Activated effector memory CD4-positive, alpha-beta T cell treated with anti-CD3 and anti-CD28 coated beads, Interleukin-2, amount 50 U/mL, for 16 hours (primary cell): Measurements from ENCODE around the gene MTA3.

Experiments used
- DNase-seq: peaks from one replicate; pipeline ENCODE4 v3.0.0-alpha.2; 2020

MTA3 gene

DNA sequence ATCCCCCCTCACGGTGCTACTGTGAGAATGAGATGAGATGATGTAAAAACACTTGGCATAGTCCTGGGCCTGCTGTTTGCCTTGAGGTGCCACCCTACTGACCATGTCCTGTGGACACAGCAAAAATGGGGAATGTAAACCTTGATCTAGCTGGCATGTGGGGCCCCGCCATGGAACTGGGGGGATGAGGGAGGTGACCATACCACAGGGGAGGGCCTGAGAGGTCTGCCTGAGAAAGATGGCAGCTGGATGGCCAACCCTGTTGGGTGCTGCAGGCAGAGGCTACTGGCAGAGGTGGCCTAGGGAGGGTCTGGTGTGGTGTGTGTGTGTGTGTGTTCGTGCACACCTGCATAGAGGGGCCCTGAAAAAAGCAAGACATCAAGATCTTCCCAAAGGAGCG is 223.2 kb downstream of the MTA3 start:
- no peak for DNase-seq

DNA sequence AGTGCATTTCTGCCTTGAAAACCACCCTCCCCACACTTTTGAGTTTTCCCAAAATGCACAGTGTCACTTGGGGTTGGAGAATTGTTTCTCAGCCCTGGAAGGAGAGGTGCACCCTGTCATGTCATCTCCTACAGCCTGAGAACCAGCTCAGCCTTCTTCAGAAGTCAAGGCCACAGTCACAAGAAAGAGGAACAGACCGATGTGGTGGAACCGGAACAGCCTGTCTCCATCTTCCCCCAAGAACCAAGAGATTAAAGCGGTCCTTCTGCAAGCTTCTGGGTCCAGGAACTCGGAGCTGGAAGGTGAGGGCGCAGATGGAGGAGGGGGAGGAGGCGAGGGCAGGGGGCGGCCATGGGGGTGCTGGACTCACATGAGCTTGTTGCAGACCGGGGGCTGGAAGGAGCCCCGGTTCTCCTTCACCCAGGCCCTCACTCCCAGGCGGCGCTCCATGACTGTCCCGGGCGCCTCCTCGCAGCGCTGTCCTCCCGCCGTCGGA is 223.7 kb downstream of the MTA3 start:
- DNase-seq: no peak

DNA sequence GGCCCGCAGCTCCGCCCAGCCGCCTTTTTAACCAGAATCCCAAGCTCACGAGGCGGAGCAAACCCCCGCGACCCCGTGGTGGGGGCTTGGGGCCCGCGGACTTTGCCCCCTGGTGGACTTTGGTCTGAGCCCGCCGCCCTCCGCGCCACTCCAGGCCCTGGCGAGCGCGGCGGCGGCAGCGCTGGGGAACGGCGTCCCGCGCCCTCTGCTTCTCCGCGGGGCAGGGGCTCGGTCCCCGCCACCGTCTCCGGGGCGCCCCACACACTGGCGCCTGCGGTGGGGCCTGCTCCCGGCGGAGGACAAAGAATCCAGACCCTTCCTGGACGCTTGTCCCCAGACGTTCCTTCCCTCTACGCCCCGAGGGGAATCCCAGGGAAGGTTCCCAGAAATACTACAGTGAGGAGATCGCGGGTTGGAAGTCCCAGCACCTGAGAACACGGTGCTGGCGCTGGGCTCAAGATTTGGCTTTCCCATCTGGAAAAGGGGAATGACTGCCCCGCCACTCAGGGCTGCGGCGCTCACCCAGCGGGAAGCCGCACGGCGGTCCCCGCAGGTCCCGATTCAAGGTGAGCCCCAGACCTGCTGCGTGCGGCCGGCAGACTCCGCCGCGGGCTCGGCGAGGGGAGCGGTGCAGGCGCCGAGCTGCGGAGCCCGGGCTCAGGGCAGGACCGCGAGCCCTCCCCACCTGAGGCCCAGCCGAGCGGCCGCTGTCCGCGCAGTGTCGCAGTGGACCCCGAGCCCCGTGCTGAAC is 224.3 kb downstream of the MTA3 start, which contains the start of gene HAAO:
Gene HAAO (minus strand): TSS at position 1 of the 751 bp plus-strand sequence. CDS start 47 bp downstream, outside the sequence.
- DNase-seq: no peak

DNA sequence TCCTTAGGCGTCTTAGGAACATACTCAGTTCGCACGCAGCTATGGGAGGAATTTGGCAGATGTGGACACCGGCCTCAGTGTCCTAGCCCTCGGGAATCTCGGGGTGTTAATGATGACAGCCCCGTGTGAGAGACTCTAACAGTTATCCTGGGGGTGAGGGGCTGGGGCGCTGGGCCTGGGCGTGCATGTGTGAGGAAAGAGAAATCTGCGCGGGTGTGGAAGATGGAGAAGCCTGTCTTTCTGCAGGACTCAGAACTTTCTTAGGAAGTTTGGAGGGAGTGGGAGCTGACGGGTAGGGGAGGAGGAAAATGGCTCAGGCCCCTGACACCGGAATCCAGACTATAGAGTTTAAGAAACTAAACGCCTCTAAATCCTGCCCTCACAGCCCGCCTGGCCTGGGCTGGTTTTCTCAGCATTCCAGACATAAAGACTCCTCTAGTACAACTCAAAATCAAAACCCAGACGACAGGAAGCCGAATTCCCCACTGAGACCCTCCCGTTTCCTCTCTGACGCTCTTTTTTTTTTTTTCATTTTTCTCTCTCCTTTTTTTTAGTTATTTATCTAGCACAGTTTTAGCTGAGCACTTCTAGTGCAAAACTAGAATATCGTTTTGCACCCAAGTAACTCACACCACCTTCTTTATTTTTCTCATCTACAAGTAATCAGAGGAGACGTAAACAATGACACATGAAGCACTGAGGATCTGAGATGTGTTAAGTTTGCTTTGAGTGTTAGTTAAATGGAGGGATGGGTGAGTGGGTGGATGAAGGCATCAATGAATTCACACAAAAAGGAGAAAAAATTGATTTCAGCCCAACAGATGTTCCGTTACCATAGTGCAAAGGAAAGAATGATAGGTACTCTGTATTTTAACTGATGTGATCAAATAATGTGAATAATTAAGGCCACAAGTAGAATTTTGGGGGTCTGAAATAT is 225.2 kb downstream of the MTA3 start:
- DNase-seq: no peak

DNA sequence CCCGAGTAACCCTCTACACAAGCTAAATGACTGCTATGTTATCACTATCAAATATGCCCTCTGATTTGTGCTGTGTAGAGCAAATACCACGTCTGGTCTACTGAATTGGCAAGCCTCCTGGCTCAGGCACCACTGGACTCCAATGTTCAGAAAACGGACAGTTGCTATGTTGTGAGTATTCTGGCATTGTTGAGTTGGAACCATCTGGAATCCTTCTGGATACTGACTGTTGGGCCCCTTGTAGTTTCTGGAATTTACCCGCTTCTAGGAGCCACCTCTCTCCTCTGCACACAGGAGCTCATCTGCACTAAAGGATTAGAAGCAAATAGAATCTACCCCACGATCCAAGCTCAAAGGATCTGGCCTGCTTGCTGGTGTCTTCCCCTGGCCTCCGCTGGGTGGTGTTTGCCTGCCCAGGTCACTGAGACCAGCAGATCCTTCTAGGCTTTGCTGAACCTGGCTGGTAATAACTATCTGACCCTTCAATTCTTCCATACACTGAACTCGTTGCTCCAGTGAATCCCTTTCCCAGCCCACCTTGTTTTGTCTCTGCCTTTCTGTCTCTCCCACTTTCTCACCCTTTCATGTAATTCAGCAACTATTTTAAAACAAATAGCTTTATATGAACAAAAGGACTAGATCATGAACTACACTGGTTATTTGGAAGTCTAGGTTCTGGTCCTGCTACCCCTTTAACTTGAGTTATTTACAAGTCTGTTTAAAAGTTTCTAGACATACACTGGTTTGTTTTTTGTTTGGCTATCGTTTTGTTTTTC is 226.0 kb downstream of the MTA3 start:
- no peak for DNase-seq

DNA sequence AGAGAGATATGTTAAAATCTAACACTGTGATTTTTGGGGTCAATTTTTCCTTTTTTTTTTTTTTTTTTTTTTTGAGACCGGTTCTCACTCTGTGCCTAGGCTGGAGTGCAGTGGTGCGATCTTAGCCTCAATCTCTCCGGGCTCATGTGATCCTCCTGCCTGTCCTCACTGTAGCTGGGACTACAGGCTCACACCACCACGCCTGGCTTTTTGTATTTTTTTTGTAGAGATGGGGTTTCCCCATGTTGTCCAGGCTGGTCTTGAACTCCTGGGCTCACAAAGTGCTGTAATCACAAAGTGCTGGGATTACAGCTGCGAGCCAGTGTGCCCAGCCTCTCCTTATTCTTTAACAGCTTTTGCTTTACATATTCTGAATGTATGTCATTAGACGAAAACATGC is 226.8 kb downstream of the MTA3 start:
- DNase-seq: no peak

DNA sequence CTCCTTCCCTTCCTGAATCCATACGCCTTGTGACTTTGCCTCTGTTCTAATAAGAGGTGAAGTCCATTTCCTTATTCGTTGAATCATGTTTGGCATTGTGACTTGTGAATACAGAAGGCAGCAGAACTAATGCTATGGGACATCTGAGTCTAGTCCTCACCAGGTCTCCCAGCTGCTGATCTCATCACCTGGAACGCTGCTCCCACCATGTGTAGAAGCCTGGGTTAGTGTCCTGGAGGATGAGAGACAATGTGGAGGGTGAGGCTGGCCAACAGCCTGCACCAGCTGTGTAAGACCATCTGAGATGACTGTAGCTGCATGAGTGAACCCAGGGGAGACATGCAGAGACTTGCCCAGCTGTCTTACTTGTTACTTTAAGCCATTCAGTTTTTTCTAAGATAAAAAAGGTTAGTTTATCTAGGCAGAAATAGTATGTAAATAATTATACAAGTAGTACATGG is 227.4 kb downstream of the MTA3 start:
- DNase-seq: no peak

DNA sequence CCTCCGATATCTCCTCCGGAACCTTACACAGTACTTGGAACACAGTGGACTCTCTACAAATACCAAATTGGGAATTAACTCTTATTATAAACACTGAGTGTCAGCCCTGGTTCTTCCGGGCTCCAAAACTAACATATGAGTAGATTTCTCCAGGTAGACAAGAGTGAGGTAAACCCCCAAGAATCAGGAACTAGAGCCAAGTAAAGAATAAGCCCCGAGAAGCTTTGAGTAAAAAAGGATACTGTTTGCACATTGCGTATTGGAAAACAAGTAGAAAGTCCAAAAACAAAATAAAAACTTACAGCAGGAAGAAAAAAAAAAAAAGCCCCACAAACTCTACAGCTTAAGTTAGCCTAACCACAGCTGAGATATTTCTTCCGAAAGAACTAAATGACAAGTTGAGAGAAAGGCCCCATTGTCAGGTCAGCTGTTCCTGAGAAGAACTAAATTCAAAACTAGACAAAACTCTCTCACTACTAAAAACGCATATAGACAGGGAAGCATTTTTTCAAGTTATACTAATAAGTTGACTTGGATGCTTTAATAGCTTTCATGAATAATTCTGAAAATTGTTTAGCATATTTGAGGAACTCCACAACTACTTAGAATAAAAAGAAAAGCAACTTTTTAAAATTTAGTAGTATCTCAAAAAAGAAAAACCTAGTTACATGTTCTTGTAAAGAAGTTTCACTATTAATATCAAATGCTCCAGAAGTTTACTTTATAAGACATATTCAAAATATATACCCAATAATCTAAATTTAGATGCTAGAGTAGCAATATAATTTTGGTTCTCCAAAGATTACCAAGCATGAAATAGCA is 228.2 kb downstream of the MTA3 start:
- no peak for DNase-seq

DNA sequence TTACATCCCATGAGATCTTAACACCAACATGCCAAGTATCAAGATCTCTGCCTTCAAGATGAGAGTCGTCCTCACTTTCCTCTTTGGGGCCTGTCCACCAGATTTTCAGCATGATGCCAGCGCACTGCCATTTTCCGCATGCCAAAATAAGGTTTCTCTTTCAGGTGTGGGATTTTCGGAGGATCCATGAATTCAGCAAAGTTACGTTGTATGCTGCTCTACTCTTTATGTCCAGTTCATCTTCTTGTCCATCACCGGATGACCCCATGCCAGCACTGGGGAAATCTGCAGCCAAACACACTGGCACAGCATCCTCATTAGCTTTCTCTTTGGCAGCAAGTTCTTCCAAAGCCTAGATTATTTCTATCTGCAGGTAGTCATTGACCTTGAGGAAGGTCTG is 228.8 kb downstream of the MTA3 start:
- DNase-seq: no peak

DNA sequence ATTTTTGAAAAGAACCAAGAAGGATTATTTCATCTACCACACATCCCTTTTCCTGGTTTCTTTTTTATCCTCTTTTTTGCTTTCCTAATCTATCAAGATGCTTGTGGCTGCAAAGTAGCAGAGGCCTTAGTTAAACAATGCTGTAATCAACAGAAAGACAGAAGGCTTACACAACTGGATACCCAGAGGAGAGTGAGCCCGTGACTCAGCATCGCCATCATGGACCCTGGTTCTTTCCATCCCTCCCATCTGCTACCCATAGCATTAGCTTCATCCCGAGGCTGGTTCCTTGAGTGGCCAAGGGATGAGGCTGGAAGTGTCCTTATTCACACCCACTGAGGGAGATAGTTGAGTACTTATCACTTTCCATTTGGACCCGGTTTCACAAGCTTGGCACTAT is 231.4 kb downstream of the MTA3 start:
- no peak for DNase-seq

DNA sequence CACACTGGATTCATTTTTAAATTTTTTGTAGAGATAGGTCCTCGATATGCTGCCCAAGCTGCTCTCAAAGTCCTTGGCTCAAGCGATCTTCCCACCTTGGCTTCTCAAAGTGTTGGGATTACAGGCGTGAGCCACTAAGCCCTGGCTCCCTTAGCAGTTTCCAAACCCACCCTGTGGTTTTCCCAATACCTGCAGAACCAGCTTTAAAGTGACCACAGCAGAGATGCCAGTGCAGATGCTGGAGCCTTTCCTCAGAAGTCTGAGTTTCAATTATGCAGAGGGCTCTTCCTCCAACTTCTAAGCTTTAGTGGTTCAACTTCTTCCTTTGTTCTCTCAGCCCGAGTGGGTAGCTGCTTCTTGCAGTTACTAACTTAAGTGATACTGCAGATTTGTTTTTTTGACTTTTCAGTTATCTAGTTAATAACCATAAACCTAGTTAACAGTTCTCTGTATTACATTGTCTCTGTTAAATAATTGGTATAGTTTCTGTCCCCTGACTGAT is 232.1 kb downstream of the MTA3 start:
- no peak for DNase-seq

DNA sequence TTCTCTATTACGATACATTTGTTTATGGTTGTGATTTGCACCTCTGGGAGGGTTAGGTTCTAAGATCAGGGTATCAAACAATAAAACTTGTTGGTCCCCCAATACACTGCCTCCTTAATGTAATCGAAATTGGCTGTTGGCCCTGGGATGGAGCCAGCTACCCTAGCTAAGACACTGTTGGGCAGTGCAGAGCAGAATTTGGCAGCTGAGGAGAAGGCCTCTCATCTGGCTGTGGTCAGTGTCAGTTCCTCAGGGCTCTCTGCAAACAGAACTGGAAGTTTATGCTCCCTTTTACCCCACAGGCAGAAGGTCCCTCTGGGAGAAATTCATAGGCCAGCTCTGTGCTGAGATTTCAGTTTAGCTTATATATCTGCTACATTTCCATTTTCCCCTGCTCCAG is 232.5 kb downstream of the MTA3 start:
- DNase-seq: no peak

DNA sequence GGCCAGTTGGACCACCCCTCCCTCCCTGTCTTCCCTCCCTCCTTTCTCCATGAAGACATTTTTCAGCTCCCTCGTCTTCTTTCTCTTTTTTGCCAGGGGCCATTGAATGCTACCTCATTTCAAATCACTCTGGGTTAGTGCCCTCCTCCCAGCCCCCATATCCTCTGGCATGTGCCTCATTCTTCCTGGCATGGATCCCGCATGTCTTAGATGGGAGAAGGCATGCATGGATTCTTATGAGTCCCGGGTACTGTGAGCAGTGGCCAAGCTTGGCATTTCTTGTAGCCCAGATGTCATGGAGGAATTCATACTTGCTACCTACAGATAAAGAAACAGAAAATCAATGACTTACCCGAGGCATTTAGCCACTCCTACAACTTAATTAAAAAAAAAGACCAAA is 232.9 kb downstream of the MTA3 start:
- no peak for DNase-seq

DNA sequence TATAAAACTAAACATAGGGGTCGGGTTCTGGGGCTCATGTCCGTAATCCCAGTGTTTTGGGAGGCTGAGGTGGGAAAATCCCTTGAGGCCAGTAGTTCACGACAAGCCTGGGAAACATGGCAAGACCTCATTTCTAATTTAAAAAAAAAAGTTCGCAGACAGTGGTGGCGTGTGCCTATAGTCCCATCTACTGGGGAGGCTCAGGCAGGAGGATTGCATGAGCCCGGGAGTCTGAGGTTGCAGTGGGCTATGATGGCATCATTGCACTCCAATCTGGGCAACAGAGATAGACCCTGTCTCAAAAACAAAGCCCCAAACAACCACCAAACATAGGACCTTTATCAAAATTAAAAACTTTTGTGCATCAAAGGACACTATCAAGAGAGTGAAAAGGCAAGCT is 233.7 kb downstream of the MTA3 start:
- DNase-seq: no peak

DNA sequence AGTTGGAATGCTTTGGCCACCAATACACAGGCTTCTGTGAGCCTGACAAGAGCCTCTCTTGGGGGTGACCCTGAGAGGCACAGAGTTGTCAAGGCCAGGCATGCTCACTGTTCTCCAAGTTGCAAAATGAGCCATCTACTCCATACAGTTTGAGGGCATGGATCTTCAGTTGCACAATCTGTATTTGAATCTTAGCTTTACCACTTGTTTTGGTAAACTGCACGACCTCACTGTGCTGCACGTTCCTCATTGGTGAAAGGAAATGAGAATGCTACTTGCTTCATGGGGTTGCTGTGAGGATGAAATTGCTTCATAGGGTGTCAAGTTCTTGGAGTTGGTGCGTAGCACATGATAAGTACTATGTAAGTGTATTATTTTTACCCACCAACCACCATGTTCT is 235.9 kb downstream of the MTA3 start:
- DNase-seq: no peak

DNA sequence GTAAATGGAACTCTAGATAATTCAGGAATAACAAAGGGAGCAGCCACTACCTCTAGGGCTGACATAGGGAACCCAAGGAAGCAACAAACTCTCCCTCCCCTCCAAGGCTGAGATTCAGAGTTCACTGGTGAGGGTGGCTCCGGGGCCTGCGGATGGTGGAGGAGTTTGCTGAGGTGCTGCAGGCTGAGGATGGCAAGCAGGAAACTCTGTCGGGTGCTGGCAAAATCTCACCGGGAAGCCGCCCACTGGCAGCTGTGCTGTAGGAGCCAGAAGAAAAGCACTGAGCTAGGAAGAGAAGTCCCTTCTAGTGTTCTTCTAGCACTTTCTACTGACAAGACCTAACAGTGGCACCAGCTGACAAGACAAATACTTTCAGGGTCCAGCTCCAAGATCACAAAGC is 236.5 kb downstream of the MTA3 start:
- no peak for DNase-seq
